ELR (cell line): Measurements from ENCODE around the gene GRAP.

Source experiments
- DNase-seq: peaks from one replicate; pipeline ENCODE4 v3.0.0-alpha.2; 2015; ENCODE audit warnings: low read depth

The GRAP gene

DNA sequence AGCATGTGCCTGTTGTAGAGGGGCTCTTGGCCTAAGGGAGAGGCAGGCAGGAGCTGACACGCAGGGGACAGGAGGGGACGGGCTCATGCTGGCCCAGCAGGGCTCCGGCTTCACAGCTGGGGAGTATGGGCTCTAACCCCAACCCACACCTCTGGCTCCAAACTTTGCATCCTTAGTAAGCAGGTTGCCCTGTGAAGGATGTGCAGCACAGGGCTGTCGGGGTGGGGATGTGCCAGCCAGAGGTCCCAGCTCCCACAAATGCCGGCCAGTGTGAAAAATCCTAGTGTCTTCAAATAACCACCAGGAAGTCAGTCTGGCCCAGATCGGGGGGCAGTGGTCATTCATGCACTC lies 28.2 kb downstream of the GRAP start:
- DNase-seq: no peak

DNA sequence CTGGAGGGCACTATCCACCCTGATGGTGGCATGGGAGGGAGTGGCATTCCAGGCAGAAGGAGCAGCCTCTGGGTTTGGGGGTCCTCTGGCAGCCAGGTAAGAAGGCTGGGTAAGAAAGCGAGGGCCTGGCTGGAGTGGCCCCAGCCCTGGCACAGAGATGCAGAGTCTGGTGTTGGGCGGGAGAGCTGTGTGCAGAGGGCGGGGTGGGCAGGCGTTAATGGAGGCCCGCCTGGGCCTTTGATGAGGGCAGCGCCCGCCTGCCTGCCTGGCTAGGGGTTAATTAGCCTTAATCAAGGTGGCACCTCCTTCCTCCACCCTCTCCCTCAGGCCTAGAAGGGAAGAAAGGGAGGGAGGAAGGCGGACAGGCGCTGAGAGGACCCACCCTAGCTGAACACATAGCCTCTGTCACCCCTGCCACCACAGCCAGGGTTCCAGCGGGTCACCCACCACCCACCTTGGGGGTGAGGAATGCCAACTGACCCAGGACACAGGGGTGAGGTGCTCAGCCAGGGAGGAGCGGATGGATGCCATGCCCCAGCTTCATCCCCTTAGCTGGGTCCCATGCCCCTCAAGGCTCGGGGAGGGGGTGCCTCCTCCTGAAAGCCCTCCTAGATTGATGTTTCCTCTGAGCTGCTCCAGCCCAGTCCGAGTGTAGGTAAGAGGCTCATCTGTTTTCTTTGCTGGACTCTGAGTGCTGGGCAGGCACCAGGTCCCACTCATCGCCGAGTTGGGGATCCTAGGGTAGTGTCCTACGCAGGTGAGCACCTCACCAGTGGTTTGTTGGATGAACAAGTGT lies 28.8 kb downstream of the GRAP start:
- DNase-seq: no peak

DNA sequence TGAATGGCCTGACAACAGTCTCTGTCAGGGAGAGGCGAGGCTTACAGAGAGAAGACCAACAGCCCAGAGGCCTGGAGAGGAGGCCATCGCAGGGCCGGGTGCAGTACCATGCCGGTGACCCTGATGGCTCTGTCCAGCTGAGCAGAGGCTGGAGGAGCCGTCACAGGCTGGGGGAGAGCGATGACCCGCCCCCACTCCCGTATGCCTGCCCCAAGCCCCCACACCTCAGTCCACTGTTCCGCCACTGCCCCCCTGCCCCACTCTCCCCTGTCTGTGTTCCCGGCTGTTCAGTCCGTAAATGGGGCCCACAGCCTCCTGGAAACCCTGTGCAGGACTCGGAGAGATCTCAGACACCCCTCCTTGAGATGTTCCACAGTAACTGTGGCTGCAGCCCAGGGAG lies 29.4 kb downstream of the GRAP start:
- no peak for DNase-seq

DNA sequence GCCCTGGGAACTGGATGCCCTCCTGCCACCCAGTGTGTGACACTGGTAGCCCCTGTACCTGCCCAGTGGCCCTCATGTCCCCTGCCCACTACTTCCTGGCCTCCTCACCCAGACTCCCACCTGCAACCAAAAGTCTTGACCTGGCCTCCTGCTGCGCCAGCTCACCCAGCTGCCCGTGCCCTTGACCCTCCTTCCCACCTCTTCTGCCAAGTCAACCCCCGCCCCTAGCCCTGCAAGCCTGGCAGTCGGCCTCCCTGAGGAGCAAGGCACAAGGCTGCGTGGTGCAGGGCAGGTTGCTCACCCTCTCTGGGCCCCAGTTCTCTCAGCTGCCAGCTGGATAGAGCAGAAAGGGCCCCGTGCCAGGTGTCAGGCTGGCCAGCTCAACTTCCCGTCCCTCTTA lies 29.9 kb downstream of the GRAP start:
- no peak for DNase-seq

DNA sequence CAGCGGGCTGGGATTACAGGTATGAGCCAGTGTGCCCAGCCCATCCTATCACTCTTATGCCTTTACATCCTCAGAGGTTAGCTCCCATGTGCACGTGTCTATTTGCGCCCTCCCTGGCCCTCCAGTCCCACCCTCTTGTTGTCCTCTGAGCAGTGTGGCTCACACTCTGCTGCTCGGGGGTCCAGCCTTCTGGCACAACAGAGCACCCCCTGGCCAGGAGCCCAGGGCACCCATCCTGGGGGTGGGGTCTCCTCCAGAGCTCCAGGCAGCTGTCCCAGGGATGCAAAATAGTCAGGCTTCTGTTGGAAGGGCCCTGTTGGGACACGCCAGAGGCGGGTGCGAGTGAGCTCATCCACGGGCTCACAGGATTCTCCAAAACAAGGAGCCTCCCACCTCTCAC lies 30.5 kb downstream of the GRAP start:
- DNase-seq: no peak

DNA sequence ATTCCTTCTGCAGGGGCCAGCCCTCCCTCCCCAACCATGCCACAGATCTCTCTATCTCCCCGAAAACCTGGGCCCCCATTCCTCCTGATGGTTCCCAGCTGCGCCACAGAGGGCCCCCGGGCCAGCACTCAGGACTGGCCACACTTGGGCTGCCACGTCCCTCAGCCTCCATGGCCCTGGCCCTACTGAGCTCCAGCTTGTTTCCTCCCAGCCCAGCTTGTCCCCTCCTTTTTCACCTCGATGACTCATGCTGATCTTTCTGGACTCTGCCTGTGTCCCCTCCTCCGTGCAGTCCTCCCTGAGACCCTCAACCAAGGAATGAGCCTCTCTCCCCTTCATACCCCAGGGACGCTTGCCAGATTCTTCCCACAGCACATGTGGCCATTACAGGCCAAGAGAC lies 31.3 kb downstream of the GRAP start:
- DNase-seq: no peak

DNA sequence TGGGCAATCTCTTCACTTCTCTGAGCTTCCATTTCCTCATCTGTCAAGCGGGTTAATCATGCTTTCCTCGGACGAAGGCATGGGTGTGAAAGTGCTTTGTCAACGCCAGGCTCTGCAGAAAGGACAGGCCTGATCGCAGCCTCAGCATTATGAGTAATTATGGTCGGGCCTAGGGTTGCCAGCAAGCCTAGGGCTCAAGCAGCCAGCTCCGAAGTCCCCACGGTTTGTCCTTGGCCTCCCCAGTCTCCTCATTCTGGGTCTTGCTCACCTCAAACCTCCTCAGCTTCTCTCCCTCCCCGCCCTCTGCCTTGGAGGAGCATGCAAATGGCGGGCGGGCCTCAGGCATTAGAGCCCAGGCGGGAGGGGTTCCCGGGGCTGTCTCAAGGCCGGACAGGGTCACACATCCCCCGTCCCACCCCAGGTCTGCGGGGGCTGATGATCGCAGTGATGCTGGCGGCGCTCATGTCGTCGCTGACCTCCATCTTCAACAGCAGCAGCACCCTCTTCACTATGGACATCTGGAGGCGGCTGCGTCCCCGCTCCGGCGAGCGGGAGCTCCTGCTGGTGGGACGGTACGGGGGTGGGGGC lies 32.0 kb downstream of the GRAP start:
- no peak for DNase-seq

DNA sequence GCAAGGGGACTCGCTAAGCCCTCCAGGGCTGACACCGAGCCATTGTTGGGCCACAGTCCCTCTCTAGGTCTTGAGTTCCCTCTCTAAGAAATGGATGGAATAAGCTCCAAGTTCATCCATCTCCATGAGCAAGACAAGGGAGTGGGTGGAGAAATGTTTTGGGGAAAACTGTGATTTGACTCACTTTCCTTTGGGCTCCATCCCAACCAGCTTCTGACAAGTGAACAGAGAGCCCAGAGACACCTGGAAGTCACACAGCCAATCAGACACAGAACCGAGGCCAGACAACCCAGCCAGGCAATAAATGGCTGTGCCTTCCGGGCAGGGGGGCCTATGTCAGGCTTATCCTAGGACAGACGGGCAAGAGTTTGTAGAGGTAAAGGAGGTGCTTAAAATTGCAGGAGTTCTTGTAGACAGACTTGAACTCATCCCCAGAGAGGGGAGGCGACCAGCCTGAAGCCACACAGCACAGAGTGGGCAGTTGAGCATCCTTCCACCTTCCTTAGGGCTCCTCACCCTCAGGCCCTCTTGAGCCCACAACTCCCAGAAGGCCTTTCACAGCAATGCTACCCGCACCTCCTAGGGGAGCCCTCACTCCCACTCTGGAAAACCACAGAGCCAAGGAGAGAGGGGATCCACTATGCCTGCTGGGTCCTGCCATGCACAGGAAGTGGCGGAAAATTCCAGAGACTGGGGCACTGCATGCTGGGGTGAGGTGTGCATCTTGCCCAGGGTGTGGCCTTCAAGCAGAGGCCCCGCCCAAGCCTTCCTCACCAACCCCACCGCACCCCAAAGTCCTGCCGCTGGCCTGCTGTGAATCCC lies 32.7 kb downstream of the GRAP start:
- no peak for DNase-seq

DNA sequence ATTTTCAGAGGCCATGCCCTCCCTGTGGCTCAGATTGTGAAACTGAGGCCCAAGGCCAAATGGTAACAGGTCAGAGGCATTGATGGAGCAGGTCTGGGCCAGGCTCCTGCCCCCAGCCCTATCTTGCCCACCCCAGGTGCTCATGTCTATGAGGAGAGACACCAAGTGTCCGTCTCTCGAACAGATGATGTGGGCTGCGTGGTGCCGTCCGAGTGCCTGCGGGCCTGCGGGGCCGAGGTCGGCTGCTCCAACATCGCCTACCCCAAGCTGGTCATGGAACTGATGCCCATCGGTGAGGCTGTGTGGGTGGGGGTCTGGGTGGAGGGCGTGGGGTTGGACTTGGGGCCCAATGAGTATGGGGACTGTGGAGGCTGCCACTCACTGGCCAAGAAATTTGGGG lies 33.5 kb downstream of the GRAP start:
- no peak for DNase-seq

DNA sequence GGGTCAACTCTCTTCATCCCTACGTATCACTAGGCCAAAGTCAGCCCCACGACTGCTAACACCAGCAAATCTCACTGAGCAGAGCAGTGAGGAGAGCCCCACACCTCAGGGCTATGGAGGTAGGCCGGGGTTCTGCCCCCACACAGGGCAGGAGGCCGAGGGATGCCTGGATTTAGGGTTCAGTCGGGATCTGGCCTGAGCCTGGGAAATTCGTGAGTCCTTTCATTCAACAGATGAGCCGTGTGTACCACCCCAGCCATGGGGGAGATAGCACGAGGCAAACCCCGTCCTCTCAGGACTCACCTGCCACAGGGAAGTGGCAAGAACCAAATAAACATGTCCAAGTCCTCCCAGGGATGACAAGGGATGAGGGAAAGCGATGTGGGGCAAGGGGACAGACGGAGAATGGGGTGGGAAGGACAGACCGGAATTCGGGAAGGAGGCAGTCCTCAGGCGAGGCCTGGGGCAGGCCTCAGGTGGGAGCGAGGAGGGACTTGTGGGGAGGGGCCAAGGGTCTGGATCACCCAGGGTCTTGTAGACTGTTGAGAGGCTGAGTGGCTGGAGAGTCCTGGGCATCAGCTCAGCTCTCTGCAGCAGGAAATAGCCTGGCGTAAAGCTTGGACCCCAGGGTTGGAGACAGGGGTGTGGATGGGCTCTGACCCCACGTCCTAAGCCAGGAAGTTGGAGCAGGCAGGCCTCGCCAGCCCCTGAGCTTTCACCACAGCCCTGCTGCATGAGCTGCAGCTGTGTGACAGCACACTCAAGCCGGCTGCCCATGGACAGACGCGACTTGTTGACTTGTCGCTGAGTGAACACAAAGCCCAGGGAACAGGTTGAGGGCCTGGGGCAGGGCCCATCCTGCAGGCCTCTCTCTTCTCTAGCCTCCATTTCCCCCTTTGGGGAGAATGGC lies 34.3 kb downstream of the GRAP start:
- DNase-seq: no peak

DNA sequence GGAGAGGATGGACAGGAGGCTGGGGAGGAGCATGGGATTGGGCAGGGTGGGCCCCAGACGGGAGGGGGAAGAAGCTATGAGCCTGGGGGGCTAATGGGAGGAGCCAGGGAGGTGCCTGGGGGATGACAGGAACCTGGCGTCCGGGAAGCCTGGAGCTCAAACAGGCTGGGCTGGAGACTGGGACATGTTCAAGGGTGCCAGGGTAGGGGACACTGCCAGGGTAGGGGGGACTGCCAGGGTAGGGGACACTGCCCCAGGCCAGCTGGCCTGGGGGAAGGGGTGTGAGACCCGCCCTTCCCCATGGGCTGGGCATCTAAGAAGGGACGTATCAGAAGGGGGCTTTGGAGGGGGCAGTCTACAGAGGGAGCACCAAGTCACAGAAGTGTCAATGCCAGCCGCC lies 35.2 kb downstream of the GRAP start:
- no peak for DNase-seq

DNA sequence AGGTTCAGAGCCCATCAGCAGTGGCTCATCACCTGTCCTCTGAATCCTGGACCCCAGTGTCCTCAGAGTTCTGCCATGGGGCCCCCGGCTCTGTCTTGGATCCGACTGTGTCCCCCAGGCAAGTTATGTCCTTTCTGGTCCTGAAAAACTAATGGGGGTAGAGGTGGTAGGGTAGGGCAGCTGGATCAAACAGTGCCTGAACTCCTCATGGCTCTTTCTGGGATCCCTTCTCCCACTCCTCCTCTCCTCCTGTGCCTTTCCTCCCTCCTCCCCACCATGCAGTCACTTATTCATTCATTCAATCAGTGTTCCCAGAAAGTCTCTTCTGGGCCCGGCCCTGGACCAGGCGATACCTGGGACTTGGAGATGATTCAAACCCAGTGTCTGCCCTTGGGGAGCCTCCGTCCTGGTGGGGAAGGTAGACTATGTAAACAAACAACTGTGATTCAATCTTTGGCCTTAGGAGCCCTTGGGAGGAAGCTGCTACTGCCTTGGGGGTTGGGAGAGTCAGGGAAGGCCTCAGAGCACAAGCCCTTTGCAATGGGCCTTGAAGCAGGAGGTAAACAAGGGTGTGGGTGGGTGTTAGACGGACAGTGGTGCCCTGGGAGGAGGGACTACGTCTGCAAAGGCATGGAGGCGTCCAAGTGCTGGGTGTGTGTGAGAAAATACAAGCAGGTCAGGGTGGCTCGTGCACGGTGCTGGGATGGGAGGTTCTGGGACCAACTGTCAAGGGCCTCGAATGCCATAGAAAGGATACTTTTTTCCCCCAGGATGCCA lies 35.8 kb downstream of the GRAP start:
- peak; percentile 81 for DNase-seq

DNA sequence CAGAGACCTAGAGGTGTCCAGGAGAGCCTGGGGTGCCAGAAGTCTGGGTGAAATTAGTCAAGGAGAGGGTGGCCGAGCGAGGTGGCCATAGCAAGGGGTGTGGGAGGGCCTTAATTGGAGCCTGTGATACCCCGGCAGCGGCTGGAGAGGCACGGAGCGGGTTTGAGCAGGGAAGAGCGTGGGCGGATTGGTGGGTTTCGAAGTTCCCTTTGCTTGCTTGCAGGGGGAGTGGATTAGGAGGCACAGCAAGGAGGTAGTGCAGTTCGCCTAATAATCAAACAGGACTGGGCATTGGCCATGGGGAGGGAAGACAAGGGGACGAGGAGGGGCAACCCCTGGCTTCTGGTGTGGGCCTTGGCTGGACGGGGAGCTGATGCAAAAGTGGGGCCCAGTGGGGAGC lies 36.8 kb downstream of the GRAP start:
- no peak for DNase-seq

DNA sequence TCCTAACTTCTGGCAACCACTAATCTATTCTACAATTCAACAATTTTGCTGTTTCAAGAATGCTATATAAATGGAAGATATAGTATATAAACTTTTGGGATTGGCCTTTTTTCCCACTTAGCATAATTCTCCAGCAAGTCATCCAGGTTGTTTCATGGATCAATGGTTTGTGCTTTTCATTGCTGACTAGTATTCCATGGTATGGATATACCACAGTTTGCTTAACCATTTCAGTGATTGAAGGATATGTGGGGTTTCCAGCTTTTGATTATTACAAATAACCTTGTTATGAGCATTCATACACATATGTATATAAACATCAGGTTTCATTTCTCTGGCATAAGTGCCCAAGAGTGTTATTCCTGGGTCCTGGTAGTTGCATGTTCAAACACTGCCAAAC lies 40.1 kb downstream of the GRAP start:
- no peak for DNase-seq

DNA sequence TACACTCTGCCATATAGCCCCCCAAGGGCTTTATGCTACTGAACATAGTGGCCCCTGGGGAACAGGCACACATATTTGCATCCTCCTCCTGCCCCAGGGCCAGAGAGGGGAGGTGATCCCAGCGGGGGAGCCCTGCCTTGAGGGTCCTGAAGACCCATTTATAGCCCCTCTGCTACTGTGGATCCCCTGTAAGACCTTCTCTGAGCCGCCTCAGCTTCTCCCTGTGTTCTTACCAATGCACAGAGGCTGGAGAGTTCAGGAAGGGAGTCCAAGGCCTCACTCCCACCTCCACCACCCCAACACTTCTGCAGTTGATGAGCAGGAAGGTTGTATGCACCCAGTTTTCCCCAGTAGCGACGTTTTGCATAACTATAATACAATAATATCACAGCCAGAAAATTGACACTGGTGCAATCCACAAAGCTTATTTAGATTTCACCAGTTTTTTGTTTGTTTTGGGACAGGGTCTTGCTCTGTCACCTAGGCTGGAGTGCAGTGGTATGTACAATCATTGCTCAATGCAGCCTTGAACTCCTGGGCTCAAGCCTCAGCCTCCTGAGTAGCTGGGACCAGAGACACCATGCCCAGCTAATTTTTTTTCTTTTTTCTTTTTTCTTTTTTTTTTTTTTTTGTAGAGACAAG lies 40.8 kb downstream of the GRAP start:
- DNase-seq: no peak

DNA sequence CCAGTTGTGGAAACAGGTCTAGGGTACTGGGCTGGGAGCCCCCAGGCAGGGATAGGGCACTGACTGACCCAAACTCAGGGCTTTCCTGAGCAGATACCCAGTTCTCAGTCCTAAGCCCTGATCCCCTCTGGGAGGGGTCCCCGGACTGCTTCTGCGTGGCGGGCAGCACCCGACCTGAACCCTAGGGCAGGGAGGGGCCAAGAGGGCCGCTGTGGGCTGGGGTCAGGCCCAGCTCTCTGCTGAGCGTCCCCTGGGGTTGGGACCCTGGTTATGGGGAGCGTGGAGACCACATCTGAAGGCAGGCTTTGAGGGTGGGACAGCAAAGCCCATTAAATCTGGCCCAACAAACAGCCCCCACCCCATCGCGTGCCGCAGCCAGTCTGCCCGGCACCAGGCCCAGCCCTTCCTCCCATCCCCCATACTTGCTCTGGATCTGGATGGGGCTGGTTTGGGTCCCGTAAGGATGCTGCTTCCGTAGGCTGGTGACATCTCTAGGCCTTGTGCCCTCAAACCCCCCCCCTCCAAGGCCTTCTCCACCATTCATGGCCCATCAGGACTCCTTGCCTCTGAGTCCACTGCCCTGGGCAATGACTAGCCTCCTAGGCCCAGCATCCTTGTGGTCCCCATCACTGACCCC lies 41.5 kb downstream of the GRAP start:
- no peak for DNase-seq

DNA sequence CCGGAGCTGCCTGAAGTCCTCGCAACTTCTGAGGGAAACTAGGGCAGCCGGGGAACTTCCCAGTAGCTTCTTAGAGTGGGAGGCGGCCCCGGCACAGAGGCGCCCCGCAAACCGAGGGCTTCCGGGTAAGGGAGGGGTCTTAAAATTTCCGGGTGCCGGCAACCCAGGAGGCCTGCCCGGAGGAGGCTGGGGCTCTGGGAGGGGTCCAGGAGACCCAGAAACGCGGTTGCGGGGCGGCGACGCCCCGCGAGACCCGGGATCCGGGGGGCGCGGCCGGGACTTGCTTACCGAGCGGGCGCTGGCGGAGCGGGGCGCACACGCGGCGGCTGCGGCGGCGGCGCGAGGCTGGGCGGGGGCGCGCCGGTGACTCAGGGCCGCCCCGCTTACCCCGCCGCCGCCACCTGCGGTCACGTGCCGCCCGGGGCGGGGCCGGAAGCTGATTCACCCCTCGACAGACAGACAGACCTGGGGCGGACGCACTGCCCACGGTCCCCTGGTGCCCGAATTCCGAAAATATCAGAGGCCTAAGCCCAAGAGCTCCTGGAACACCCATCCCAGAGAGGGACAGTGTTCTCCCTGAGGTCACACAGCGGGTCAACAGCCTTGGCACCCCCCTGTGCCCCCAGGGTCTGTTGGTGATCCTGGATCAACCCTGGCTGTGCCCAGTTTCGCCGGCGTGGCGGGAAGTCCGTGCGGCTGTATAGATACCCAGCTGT lies 42.2 kb downstream of the GRAP start, which contains the start of gene FAM83G:
Gene FAM83G (minus strand): TSS at position 344 of the 716 bp plus-strand sequence. CDS start 723 bp downstream, outside the sequence.
- DNase-seq: peak; percentile 92

DNA sequence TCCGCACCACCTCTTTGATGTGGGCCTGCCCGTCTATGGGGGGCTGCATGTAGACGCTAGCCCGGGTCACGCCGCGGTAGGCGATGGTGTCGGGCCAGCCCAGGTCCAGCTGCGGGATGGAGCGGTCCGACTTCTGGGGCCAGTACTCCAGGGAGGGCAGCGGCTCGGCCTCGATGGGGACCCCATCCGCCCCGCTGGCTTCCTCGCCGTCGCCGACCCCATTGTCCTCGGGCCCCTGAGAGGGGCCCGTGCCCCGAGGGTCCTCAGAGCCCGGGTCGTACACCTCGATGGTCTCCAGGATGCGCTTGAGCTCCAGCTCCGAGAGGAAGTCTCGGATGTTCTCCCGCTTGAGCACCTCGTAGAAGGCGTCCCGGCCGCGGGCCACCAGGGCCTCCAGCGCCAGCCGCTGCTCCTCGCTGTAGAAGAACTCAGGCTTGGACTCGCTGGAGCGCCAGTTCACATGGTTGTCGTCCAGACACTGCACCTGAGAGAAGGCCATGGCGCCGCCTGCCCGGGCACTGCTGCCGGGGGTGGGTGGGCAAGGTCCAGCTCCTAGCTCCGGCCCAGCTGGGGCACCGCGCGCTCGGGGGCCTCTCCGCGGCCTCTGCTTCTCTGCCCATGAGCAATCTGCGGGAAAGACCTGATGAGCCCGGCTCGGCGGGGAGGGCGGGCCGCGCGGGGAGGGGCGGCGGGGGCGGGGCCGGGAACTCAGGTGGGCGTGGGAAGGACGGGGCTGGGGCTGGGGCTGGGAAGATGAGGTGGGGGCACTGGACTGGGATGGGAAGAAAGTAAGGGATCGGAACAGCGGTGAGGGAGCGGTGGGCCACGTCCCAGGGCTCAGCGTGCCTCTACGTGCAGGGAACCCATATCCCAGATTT lies 43.0 kb downstream of the GRAP start:
- DNase-seq: peak; percentile 78
